ENCODE measurements around the gene SEMA6B. TPM values are rescaled to one million over a fixed set of nuclear protein-coding genes. Genes with fewer than 3 reads are reported as not detected.

Gene SEMA6B, protein sequence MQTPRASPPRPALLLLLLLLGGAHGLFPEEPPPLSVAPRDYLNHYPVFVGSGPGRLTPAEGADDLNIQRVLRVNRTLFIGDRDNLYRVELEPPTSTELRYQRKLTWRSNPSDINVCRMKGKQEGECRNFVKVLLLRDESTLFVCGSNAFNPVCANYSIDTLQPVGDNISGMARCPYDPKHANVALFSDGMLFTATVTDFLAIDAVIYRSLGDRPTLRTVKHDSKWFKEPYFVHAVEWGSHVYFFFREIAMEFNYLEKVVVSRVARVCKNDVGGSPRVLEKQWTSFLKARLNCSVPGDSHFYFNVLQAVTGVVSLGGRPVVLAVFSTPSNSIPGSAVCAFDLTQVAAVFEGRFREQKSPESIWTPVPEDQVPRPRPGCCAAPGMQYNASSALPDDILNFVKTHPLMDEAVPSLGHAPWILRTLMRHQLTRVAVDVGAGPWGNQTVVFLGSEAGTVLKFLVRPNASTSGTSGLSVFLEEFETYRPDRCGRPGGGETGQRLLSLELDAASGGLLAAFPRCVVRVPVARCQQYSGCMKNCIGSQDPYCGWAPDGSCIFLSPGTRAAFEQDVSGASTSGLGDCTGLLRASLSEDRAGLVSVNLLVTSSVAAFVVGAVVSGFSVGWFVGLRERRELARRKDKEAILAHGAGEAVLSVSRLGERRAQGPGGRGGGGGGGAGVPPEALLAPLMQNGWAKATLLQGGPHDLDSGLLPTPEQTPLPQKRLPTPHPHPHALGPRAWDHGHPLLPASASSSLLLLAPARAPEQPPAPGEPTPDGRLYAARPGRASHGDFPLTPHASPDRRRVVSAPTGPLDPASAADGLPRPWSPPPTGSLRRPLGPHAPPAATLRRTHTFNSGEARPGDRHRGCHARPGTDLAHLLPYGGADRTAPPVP
- total RNA-seq = 10 to 100 TPM in 5 of 9 donors, 1 to 10 TPM in 4; 6.4 to 29.7 (median 10.1) TPM
- polyA plus RNA-seq = 10 to 100 TPM in 1 of 2 donors, 1 to 10 TPM in 1; 6.0 to 16.5 TPM
- long read RNA-seq, donor 1, partial matches to known transcripts = 1 of 2 reads
- long read RNA-seq, donor 1, other reads (novel, unspliced or antisense) = 1 of 2 reads
- long read RNA-seq, donor 2, partial matches to known transcripts = 0 of 2 reads
- long read RNA-seq, donor 2, other reads (novel, unspliced or antisense) = 2 of 2 reads
- long read RNA-seq, donor 3, partial matches to known transcripts = 0 of 1 reads
- long read RNA-seq, donor 3, other reads (novel, unspliced or antisense) = 1 of 1 reads

DNA sequence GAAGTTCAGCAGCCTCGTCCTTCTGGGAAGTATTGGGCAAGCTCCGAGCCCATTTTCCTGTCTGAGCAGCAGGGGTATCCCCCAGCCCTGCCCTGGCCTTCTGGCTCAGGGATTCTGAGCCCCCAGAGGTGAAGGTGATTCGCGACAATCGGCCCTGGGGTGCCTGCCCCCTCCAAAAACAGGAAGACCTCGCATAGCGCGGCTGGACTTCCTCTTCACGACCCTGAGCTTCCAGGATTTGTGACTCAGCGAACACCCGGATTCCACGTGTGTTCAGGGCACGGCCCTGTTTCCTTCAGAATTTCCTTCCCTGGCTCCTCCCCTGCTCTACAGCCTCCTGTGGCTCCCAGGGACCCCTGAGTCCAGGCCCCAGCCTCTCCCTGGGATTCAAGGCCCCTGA lies at the start of gene SEMA6B:
TSS of gene SEMA6B (minus strand) at position 116 of the 400 bp plus-strand sequence. CDS start 1,227 bp downstream, outside the sequence.
- no peak for TF ChIP-seq CTCF (IDR thresholded peaks at IDR 0.05)
- peak in 1 of 2 donors; percentile 25 for TF ChIP-seq POLR2A (IDR thresholded peaks at IDR 0.05)
- DNase-seq = peak; percentile 65 to 84 (median 70)
- intact Hi-C loops (cut with DNase I) = loop anchor here in 9 of 10 donors (2.0 to 5.0 kb wide), 2 partner anchors 77 to 78 kb away; partner anchors contain the start of gene TNFAIP8L1 (in 8 of the 9)
- Histone ChIP-seq H3K27me3 (no peaks in the 10 kb centered on the region), H3K4me3 (peak within 1 kb of the TSS; percentile 13 to 65 (median 57)), H3K9me3 (no peaks in the 10 kb centered on the region), H3K27ac (peak within 1 kb of the TSS; percentile 53 to 87 (median 74)), H3K36me3 (peaks cover 0 to 14% (median 5%) of the 10 kb centered on the region in 9 donors), H3K4me1 (peaks cover 0 to 28% (median 3%) of the 10 kb centered on the region in 12 donors)
- WGBS, 4 donors = 28 to 50% (median 48%) methylated on average over 12 to 13 of the region's 13 CpGs
- ATAC-seq = peak; percentile 64 to 91 (median 74)

GRCh38 chr19:4606921-4607678 lies 47.6 kb upstream of the SEMA6B start:
- 12 to 16% (median 13%) methylated on average over 32 to 35 of the region's 35 CpGs for WGBS, 4 donors
- intact Hi-C loops (cut with DNase I) = no loop called here
- H3K27ac ChIP-seq = peak overlapping the region in 2 of 12 donors; percentile 2 to 34
- H3K36me3 ChIP-seq = no peaks in the 10 kb centered on the region
- H3K27me3 ChIP-seq = no peaks in the 10 kb centered on the region
- H3K4me3 ChIP-seq = peak overlapping the region in 7 of 12 donors; percentile 9 to 34 (median 21)
- H3K4me1 ChIP-seq = peaks cover 0 to 28% (median 14%) of the 10 kb centered on the region in 12 donors
- TF ChIP-seq POLR2A (IDR thresholded peaks at IDR 0.05) = no peak
- ATAC-seq (peak; percentile 64 to 73 (median 69)), DNase-seq (peak; percentile 73 to 82 (median 75))
- no peaks in the 10 kb centered on the region for H3K9me3 ChIP-seq

GRCh38 chr19:4606181-4606580 lies 46.7 kb upstream of the SEMA6B start:
- H3K27ac ChIP-seq = no peak overlapping the region
- DNase-seq (no peak), ATAC-seq (no peak)
- no peak for TF ChIP-seq CTCF (IDR thresholded peaks at IDR 0.05)
- peaks cover 0 to 2% (median 0%) of the 10 kb centered on the region in 9 donors for H3K27me3 ChIP-seq
- H3K4me3 ChIP-seq = no peak overlapping the region
- H3K36me3 ChIP-seq = no peaks in the 10 kb centered on the region
- no peaks in the 10 kb centered on the region for H3K9me3 ChIP-seq
- WGBS, 4 donors = 75 to 84% (median 82%) methylated on average over 5 of the region's 5 CpGs
- peaks cover 0 to 24% (median 14%) of the 10 kb centered on the region in 12 donors for H3K4me1 ChIP-seq
- intact Hi-C loops (cut with DNase I) = no loop called here

- no peak overlapping the region for H3K4me3 ChIP-seq
- 82 to 88% (median 83%) methylated on average over 6 of the region's 6 CpGs for WGBS, 4 donors
- H3K9me3 ChIP-seq = no peaks in the 10 kb centered on the region
- no peak for ATAC-seq
- H3K27me3 ChIP-seq = peaks cover 0 to 14% (median 0%) of the 10 kb centered on the region in 9 donors
- intact Hi-C loops (cut with DNase I) = no loop called here
- TF ChIP-seq CTCF (IDR thresholded peaks at IDR 0.05) = no peak
- TF ChIP-seq POLR2A (IDR thresholded peaks at IDR 0.05) = no peak
- no peaks in the 10 kb centered on the region for H3K36me3 ChIP-seq
- no peak overlapping the region for H3K27ac ChIP-seq
- peaks cover 0 to 15% (median 10%) of the 10 kb centered on the region in 12 donors for H3K4me1 ChIP-seq
- DNase-seq = no peak
These were observed 45.4 kb upstream of the SEMA6B start for GRCh38 chr19:4604912-4605311.

Data from heart left ventricle (tissue), 16 donors.